Sigmoid colon (tissue), 7 donors: ENCODE measurements around the gene PARP6. TPM values are rescaled to one million over a fixed set of nuclear protein-coding genes. Genes with fewer than 3 reads are reported as not detected.

ENCODE experiments used
- DNase-seq: peaks from one replicate; pipeline ENCODE4 v3.0.0-alpha.2; 2019
- H3K27ac ChIP-seq, 4 donors: fragments of 200-600 bp; sonication (generic); one replicate each; pipeline ENCODE4 v1.5.1; 2016 to 2019; ENCODE audit warnings: mild to moderate bottlenecking in 1 of 4
- H3K27me3 ChIP-seq, 3 donors: fragments of 200-600 bp; sonication (generic); one replicate each; pipeline ENCODE4 v1.5.1; 2019; ENCODE audit warnings: mild to moderate bottlenecking in 1 of 3
- H3K36me3 ChIP-seq, 4 donors: fragments of 200-600 bp; sonication (generic); one replicate each; pipeline ENCODE4 v1.5.1; 2016 to 2019
- H3K4me1 ChIP-seq, 4 donors: fragments of 200-600 bp; sonication (generic); one replicate each; pipeline ENCODE4 v1.5.1; 2017 to 2019
- H3K4me3 ChIP-seq, 4 donors: fragments of 200-600 bp; sonication (generic); one replicate each; pipeline ENCODE4 v1.5.1; 2017 to 2019; ENCODE audit warnings: mild to moderate bottlenecking in 2 of 4, moderate library complexity in 1 of 4
- H3K9me3 ChIP-seq, 4 donors: fragments of 200-600 bp in 3 of 4; sonication (generic) in 3 of 4; one replicate each; pipeline versions ENCODE4 v1.5.1 to v1.6.1; 2013 to 2019
- EP300 ChIP-seq, 4 donors: sonication (generic); formaldehyde crosslinking; IDR thresholded peaks; one replicate each; pipeline ENCODE4 v1.6.1; 2017; ENCODE audit warnings: antibody characterized with exemption in 4 of 4
- POLR2A ChIP-seq, 2 donors: fragments of 450-650 bp; IDR thresholded peaks; one replicate each; pipeline ENCODE4 v1.6.1; 2016; ENCODE audit warnings: antibody characterized with exemption in 2 of 2, mild to moderate bottlenecking in 2 of 2, moderate library complexity in 2 of 2
- POLR2AphosphoS5 ChIP-seq, 4 donors: sonication (generic); formaldehyde crosslinking; IDR thresholded peaks; one replicate each; pipeline ENCODE4 v1.6.1; 2017; ENCODE audit warnings: antibody characterized with exemption in 4 of 4
- WGBS, 2 donors: extraction: QIAGEN DNeasy Blood & Tissue Kit; methylation state at CpG; one replicate each; pipeline ENCODE4 v1.1.7; 2013; 5-methylcytosine and 5-hydroxymethylcytosine counted together
- intact Hi-C: fragments of 100-400 bp; cut with DNase I; formaldehyde crosslinking; loops from one replicate; pipeline ENCODE4 v1.15.1; 2023
- polyA plus RNA-seq, 3 donors: library from polyadenylated mRNA; stranded (reverse); fragments of 200-250 nt; gene quantifications; one replicate each; pipeline ENCODE4 v1.2.3, GENCODE V29; 2013
- total RNA-seq, 4 donors: library from RNA; depleted of rRNA; stranded (reverse); fragments of >200 nt; gene quantifications; one replicate each; pipeline ENCODE4 v1.1.0, GENCODE V29; 2016
- TF ChIP-seq, protein P1 (sequence below), 4 experiments: fragments of 450-650 bp in 3 of 4; fragments of 200-600 bp in 1 of 4; IDR thresholded peaks; one replicate each; pipeline ENCODE4 v1.5.1; 2016 to 2019; ENCODE audit warnings: antibody characterized with exemption in 4 of 4, mild to moderate bottlenecking in 3 of 4, moderate library complexity in 2 of 4
- donor health status: healthy with polysubstance abuse.
- donor health status: Bipolar disorder and iron deficiency.
- donor health status: healthy.

PARP6 gene
- total and polyA plus RNA-seq, 7 donors, result 12.5 to 103 (median 41.5) TPM

DNA sequence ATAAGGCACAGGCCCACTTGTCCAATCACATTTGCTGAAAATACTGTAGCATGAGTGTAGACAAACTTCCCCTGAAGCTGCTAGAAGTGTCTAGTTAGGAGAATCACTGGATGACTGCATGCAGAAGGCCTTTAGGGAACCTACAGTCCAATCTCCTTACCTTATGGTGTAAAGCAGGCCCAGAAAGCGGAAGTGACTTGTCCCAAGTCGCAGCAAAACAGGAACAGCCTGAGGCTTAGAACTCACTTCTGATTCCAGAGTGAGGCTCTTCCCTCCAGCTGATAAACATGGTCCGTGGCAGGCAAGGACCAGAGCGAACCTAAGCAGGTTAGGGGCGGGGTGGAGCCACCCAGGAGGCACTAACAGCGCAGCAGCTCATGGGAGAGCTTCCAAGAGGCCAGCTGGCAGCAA, 77.2 kb downstream of the PARP6 start:
- intact Hi-C loops, result loop anchor here (5.0 kb wide), 1 partner anchor 92 kb away; no protein-coding TSS in a partner anchor
- WGBS, 2 donors, result 61 to 68% methylated on average over 6 of the region's 6 CpGs
- DNase-seq, result no peak
- H3K4me1 ChIP-seq, result peaks cover 0 to 11% (median 10%) of the 10 kb centered on the region in 4 donors
- H3K27me3 ChIP-seq, result peaks cover 0 to 38% (median 16%) of the 10 kb centered on the region in 3 donors
- H3K4me3 ChIP-seq, result no peak overlapping the region
- H3K27ac ChIP-seq, result no peak overlapping the region
- peaks cover 5 to 15% (median 11%) of the 10 kb centered on the region in 4 donors for H3K36me3 ChIP-seq
- no peak for TF ChIP-seq EP300 (IDR thresholded peaks at IDR 0.05)
- TF ChIP-seq, protein P1, sequence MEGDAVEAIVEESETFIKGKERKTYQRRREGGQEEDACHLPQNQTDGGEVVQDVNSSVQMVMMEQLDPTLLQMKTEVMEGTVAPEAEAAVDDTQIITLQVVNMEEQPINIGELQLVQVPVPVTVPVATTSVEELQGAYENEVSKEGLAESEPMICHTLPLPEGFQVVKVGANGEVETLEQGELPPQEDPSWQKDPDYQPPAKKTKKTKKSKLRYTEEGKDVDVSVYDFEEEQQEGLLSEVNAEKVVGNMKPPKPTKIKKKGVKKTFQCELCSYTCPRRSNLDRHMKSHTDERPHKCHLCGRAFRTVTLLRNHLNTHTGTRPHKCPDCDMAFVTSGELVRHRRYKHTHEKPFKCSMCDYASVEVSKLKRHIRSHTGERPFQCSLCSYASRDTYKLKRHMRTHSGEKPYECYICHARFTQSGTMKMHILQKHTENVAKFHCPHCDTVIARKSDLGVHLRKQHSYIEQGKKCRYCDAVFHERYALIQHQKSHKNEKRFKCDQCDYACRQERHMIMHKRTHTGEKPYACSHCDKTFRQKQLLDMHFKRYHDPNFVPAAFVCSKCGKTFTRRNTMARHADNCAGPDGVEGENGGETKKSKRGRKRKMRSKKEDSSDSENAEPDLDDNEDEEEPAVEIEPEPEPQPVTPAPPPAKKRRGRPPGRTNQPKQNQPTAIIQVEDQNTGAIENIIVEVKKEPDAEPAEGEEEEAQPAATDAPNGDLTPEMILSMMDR (IDR thresholded peaks at IDR 0.05), result no peak
- no peak for TF ChIP-seq POLR2AphosphoS5 (IDR thresholded peaks at IDR 0.05)
- no peak for TF ChIP-seq POLR2A (IDR thresholded peaks at IDR 0.05)
- H3K9me3 ChIP-seq, result no peaks in the 10 kb centered on the region

DNA sequence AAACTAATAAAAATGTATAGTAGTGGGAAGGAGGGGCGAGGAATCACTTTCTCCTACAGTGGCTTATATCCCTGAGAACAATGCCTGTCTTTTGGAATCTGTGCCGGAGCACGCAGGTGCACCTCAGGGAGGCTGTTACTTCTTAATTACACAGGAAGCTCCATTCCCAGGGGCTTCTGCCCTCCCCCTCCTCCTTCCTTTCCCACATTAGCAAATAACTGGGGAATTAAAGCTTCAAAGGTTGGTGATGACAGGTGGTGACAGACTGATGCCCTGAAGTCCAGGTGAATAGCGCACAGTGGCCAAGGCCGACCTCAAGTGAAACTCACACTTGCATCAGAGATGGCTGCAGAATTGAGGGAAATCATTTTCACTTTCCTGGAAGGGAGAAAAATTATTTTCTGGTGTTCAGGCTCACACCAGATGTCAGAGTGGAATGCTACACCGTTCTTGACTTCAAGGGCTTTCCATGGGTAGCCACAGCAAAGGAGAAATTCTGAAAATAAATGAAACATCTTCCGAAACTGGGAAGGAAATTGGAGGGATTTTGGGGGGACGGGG, 78.4 kb downstream of the PARP6 start:
- DNase-seq, result no peak
- Histone ChIP-seq H3K27ac (no peak overlapping the region), H3K36me3 (peaks cover 2 to 6% (median 4%) of the 10 kb centered on the region in 4 donors), H3K4me3 (no peak overlapping the region), H3K4me1 (peaks cover 0 to 11% (median 10%) of the 10 kb centered on the region in 4 donors), H3K9me3 (no peaks in the 10 kb centered on the region), H3K27me3 (peaks cover 0 to 38% (median 16%) of the 10 kb centered on the region in 3 donors)
- intact Hi-C loops, result no loop called here
- TF ChIP-seq POLR2A (IDR thresholded peaks at IDR 0.05) (no peak), EP300 (IDR thresholded peaks at IDR 0.05) (no peak), POLR2AphosphoS5 (IDR thresholded peaks at IDR 0.05) (no peak)
- TF ChIP-seq, protein P1 (IDR thresholded peaks at IDR 0.05), result no peak
- WGBS, 2 donors, result 52 to 77% methylated on average over 8 of the region's 8 CpGs

DNA sequence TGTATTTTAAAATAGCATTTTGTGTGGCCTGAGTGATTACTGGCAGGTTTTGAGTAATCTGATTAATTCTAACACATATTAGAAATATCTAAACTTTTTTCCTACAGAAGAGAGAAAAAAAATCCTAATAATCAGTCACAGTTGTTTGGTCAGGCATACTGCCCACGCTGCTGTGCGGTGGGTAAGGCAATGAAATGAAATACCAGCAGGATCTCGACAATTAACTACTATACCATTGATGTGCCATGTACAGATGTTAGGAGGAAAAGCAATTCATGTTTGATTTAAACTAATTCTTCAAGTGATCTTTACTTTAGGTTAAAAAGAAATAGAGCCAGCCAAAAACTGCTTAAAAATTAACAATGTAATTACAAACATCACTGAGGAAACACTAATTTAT, 79.9 kb downstream of the PARP6 start:
- 55 to 82% methylated on average over 3 of the region's 3 CpGs for WGBS, 2 donors
- TF ChIP-seq POLR2AphosphoS5 (IDR thresholded peaks at IDR 0.05) (no peak), POLR2A (IDR thresholded peaks at IDR 0.05) (no peak), EP300 (IDR thresholded peaks at IDR 0.05) (no peak)
- TF ChIP-seq, protein P1 (IDR thresholded peaks at IDR 0.05), result no peak

More for the DNA sequence above, 79.9 kb downstream of the PARP6 start:
- Histone ChIP-seq H3K4me3 (no peak overlapping the region), H3K36me3 (no peaks in the 10 kb centered on the region), H3K4me1 (peaks cover 0 to 10% (median 7%) of the 10 kb centered on the region in 4 donors), H3K27ac (no peak overlapping the region), H3K9me3 (no peaks in the 10 kb centered on the region), H3K27me3 (peaks cover 0 to 29% (median 20%) of the 10 kb centered on the region in 3 donors)
- DNase-seq, result no peak
- intact Hi-C loops, result no loop called here

Other genes with a start within 250 kb of the PARP6 start
- 10 to 100 TPM; 55.8 to 80.0 (median 62.8) TPM for gene MYO9A, start 154.4 kb downstream of the PARP6 start, total RNA-seq
- 1 to 10 TPM; 3.0 to 7.1 (median 3.0) TPM for gene MYO9A, start 154.4 kb downstream of the PARP6 start, polyA plus RNA-seq
- 1 to 10 TPM; 1.8 to 4.3 (median 2.0) TPM for gene SENP8, start 154.2 kb downstream of the PARP6 start, total RNA-seq
- gene SENP8, start 154.2 kb downstream of the PARP6 start, polyA plus RNA-seq, result 1 to 10 TPM; 1.2 to 3.0 (median 1.6) TPM
- gene GRAMD2A, start 74.8 kb downstream of the PARP6 start, total RNA-seq, result 1 to 10 TPM in 1 of 4 donors, under 1 TPM in 3; 0.16 to 2.6 (median 0.50) TPM
- 1 to 10 TPM in 2 of 3 donors, not detected in 1; 2.5 to 4.3 TPM for gene GRAMD2A, start 74.8 kb downstream of the PARP6 start, polyA plus RNA-seq
- 100 to 1,000 TPM; 135 to 213 (median 200) TPM for gene PKM, start 41.4 kb downstream of the PARP6 start, total RNA-seq
- 100 to 1,000 TPM; 174 to 582 (median 254) TPM for gene PKM, start 41.4 kb downstream of the PARP6 start, polyA plus RNA-seq
- gene CELF6, start 47.6 kb upstream of the PARP6 start, total RNA-seq, result 1 to 10 TPM; 2.1 to 5.8 (median 2.8) TPM
- 1 to 10 TPM in 1 of 3 donors, not detected in 2; 4.2 TPM for gene CELF6, start 47.6 kb upstream of the PARP6 start, polyA plus RNA-seq
- 10 to 100 TPM; 56.0 to 80.0 (median 66.7) TPM for gene HEXA, start 103.5 kb upstream of the PARP6 start, total RNA-seq
- gene HEXA, start 103.5 kb upstream of the PARP6 start, polyA plus RNA-seq, result 10 to 100 TPM; 35.4 to 76.5 (median 54.8) TPM
- gene TMEM202, start 125.8 kb upstream of the PARP6 start, total RNA-seq, result not detected
- not detected for gene TMEM202, start 125.8 kb upstream of the PARP6 start, polyA plus RNA-seq
- 10 to 100 TPM; 36.4 to 69.5 (median 45.2) TPM for gene ARIH1, start 201.8 kb upstream of the PARP6 start, total RNA-seq
- gene ARIH1, start 201.8 kb upstream of the PARP6 start, polyA plus RNA-seq, result 10 to 100 TPM; 10.8 to 22.8 (median 18.3) TPM